ENCODE results near the gene BRME1.

DNA sequence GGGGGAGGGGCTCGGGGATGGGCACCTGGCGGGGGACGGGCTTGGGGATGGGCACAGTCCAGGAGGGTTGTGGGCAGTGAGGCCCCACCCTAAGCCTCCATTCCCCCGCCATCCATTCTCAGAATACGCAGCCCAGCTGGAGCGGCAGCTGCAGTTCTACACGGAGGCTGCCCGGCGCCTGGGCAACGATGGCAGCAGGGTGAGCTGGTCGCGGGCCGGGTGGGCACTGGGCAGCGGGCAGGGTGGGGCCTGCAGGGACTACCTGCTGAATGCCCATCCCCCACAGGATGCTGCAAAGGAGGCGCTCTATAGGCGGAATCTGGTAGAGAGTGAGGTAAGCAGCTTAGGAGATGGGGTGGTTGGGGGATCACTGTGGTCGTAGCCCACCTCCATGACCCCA lies 24.0 kb upstream of the BRME1 start:
- TF ChIP-seq, protein P1, sequence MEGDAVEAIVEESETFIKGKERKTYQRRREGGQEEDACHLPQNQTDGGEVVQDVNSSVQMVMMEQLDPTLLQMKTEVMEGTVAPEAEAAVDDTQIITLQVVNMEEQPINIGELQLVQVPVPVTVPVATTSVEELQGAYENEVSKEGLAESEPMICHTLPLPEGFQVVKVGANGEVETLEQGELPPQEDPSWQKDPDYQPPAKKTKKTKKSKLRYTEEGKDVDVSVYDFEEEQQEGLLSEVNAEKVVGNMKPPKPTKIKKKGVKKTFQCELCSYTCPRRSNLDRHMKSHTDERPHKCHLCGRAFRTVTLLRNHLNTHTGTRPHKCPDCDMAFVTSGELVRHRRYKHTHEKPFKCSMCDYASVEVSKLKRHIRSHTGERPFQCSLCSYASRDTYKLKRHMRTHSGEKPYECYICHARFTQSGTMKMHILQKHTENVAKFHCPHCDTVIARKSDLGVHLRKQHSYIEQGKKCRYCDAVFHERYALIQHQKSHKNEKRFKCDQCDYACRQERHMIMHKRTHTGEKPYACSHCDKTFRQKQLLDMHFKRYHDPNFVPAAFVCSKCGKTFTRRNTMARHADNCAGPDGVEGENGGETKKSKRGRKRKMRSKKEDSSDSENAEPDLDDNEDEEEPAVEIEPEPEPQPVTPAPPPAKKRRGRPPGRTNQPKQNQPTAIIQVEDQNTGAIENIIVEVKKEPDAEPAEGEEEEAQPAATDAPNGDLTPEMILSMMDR (IDR thresholded peaks at IDR 0.05 in 4 of 5, conservative IDR thresholded peaks at IDR 0.05 in 1 of 5): no peak
- TF ChIP-seq POLR2A (IDR thresholded peaks at IDR 0.05): no peak
